K562 (cell line): Measurements from ENCODE around the gene RNF215. TPM values are rescaled to one million over a fixed set of nuclear protein-coding genes. Genes with fewer than 3 reads are reported as not detected.

Experiments
- ATAC-seq: fragments of 200-7000 bp; cut with Tn5 transposase; 3 replicates; pipeline ENCODE4 v1.9.1; 2020; ENCODE audit warnings: moderate library complexity
- BruUV-seq: library from RNA; stranded (reverse); fragments of 400-500 nt; replicated peaks from 2 replicates; lab custom pipeline; 2021; lab: Mats Ljungman, UMichigan
- CTCF ChIA-PET: fragments of 300-600 bp; formaldehyde crosslinking; extraction: SDS; loops from one replicate; lab custom pipeline; 2021; ENCODE audit warnings: low intra/inter-chr PET ratio; lab: Yijun Ruan, JAX
- POLR2A ChIA-PET: fragments of 300-600, 350-650 bp; sonication (Branson Sonifier 250); formaldehyde crosslinking; extraction: SDS; loops from one replicate; lab custom pipeline; 2021; ENCODE audit warnings: antibody characterized with exemption, inconsistent platforms; lab: Yijun Ruan, JAX
- DNase-seq, 4 experiments: peaks; one replicate each; pipeline versions ENCODE4 v3.0.0 to v3.0.0-alpha.2; 2011 to 2018; ENCODE audit warnings: low spot score in 3 of 4, mixed read lengths in 3 of 4; ENCODE audit errors: extremely low read depth in 1 of 4
- FAIRE-seq: peaks from 2 replicates; lab custom pipeline; 2011; peaks lifted over from hg19 to GRCh38; lab: Jason Lieb, UNC
- H2AFZ ChIP-seq: 2 replicates; pipeline ENCODE4 v1.6.0; 2011; ENCODE audit warnings: low read depth, low read length, control low read depth, inconsistent platforms
- H3K27ac ChIP-seq: fragments of 200-600 bp; 3 replicates; pipeline ENCODE4 v1.8.0; 2011; ENCODE audit warnings: low read depth, mild to moderate bottlenecking, control low read depth, inconsistent platforms, low read length, moderate library complexity, mixed read lengths; ENCODE audit errors: extremely low read depth
- H3K27me3 ChIP-seq, 2 experiments: fragments of 300-600 bp in 1 of 2; 2 replicates in 1 of 2; 3 replicates in 1 of 2; pipeline versions ENCODE4 v1.6.0 to v1.8.0; 2011; ENCODE audit warnings: inconsistent platforms in 2 of 2, low read length in 2 of 2, mild to moderate bottlenecking in 1 of 2, mixed read lengths in 1 of 2, moderate library complexity in 1 of 2; ENCODE audit not compliant: control insufficient read depth in 2 of 2, insufficient read depth in 2 of 2
- H3K36me3 ChIP-seq: fragments of 300-600 bp; 3 replicates; pipeline ENCODE4 v1.8.0; 2011; ENCODE audit warnings: mild to moderate bottlenecking, low read length, inconsistent platforms; ENCODE audit not compliant: control insufficient read depth, insufficient read depth
- H3K4me1 ChIP-seq, 2 experiments: fragments of 200-600 bp in 1 of 2; replicated peaks in 1 of 2; 2 replicates in 1 of 2; 3 replicates in 1 of 2; pipeline versions ENCODE4 v1.5.1 to v1.8.0; 2011; ENCODE audit warnings: inconsistent platforms in 2 of 2, low read length in 2 of 2, mild to moderate bottlenecking in 1 of 2, mixed read lengths in 1 of 2, moderate library complexity in 1 of 2; ENCODE audit not compliant: control insufficient read depth in 2 of 2, insufficient read depth in 2 of 2
- H3K4me2 ChIP-seq: 2 replicates; pipeline ENCODE4 v1.6.1; 2011; ENCODE audit warnings: low read length, control low read depth, inconsistent platforms, mixed read lengths; ENCODE audit not compliant: insufficient read depth
- H3K4me3 ChIP-seq: fragments of 200-600 bp; sonication (generic), shearing (Covaris generic); 2 replicates; pipeline ENCODE4 v1.5.1; 2016; ENCODE audit warnings: control low read depth, inconsistent platforms
- H3K79me2 ChIP-seq: fragments of 200-600 bp; 3 replicates; pipeline ENCODE4 v1.8.0; 2011; ENCODE audit warnings: low read length, inconsistent platforms; ENCODE audit not compliant: control insufficient read depth, insufficient read depth
- H3K9ac ChIP-seq, 2 experiments: 2 replicates each; pipeline versions ENCODE4 v1.6.0 to v1.6.1; 2011; ENCODE audit warnings: low read depth in 2 of 2, low read length in 2 of 2, control low read depth in 1 of 2, inconsistent platforms in 1 of 2, mild to moderate bottlenecking in 1 of 2, mixed read lengths in 1 of 2; ENCODE audit not compliant: insufficient read depth in 1 of 2
- H3K9me1 ChIP-seq: one replicate; pipeline ENCODE4 v1.6.0; 2011; ENCODE audit warnings: inconsistent platforms, mild to moderate bottlenecking, low read length, moderate library complexity; ENCODE audit not compliant: control insufficient read depth, insufficient read depth
- H3K9me3 ChIP-seq: replicated peaks from 2 replicates; pipeline ENCODE4 v1.5.1; 2011; ENCODE audit warnings: low read depth, low read length, inconsistent platforms; ENCODE audit not compliant: control insufficient read depth, insufficient read depth
- H4K20me1 ChIP-seq: replicated peaks from 2 replicates; pipeline ENCODE4 v1.6.1; 2011; ENCODE audit warnings: low read length, inconsistent platforms, mixed read lengths; ENCODE audit not compliant: control insufficient read depth, insufficient read depth
- DIDO1 ChIP-seq: fragments of 450-650 bp; IDR thresholded peaks from 2 replicates; pipeline ENCODE4 v1.6.1; 2016; ENCODE audit warnings: low read depth, missing biosample characterization, missing genetic modification characterization
- ERF ChIP-seq: fragments of 450-650 bp; formaldehyde crosslinking; IDR thresholded peaks from 2 replicates; pipeline ENCODE4 v1.4.0; 2020; ENCODE audit warnings: mild to moderate bottlenecking, mixed read lengths
- RBM14 ChIP-seq: fragments of 200-400 bp; formaldehyde crosslinking; IDR thresholded peaks from 2 replicates; pipeline ENCODE4 v1.6.1; 2018; ENCODE audit warnings: low read depth, mild to moderate bottlenecking, low read length, moderate library complexity, borderline replicate concordance; ENCODE audit not compliant: insufficient read depth
- SMARCC2 ChIP-seq: fragments of 450-650 bp; IDR thresholded peaks from 2 replicates; pipeline ENCODE4 v1.6.1; 2017; ENCODE audit warnings: antibody characterized with exemption, moderate library complexity, mild to moderate bottlenecking, low read depth
- TEAD4 ChIP-seq, 2 experiments: sonication (generic) in 1 of 2; formaldehyde crosslinking in 1 of 2; IDR thresholded peaks; 2 replicates each; pipeline versions ENCODE4 v1.6.1 to v1.8.0; 2012 to 2022; ENCODE audit warnings: borderline replicate concordance in 1 of 2, inconsistent platforms in 1 of 2, low read length in 1 of 2, mild to moderate bottlenecking in 1 of 2, missing genetic modification reagents in 1 of 2
- ZNF121 ChIP-seq: sonication (generic); formaldehyde crosslinking; conservative IDR thresholded peaks from 2 replicates; pipeline ENCODE4 v1.8.0; 2022; ENCODE audit warnings: missing genetic modification reagents
- ZNF239 ChIP-seq: fragments of 250-450 bp; sonication (Bioruptor Pico); IDR thresholded peaks from 2 replicates; pipeline ENCODE4 v1.4.0; 2020; ENCODE audit warnings: mild to moderate bottlenecking
- WGBS: fragments of 100-300 bp; shearing (Covaris generic); methylation state at CpG from one replicate; pipeline ENCODE4 v1.1.6; 2016; ENCODE audit warnings: low coverage, mixed read lengths; ENCODE audit not compliant: insufficient coverage; ENCODE audit errors: missing lambda C conversion rate; 5-methylcytosine and 5-hydroxymethylcytosine counted together
- in situ Hi-C: fragments of 300-500 bp; cut with MboI; formaldehyde crosslinking; loops from 4 replicates; pipeline ENCODE4 v1.15.0; 2018; ENCODE audit warnings: inconsistent platforms, mixed read lengths
- intact Hi-C: fragments of 100-400 bp; cut with micrococcal nuclease; formaldehyde crosslinking; loops from 2 replicates; pipeline ENCODE4 v1.14.2; 2022
- polyA plus RNA-seq, 8 experiments: library from polyadenylated mRNA; depleted of rRNA in 4 of 8; stranded (reverse) in 5 of 8; unstranded in 3 of 8; fragments of >200 nt; fragmentation: Nextera tagmentation in 2 of 8; fragmentation: Illumina TruSeq in 1 of 8; extraction: Ambion mirVana in 2 of 8; extraction: Trizol in 1 of 8; gene quantifications; 2 replicates each; pipeline versions ENCODE4 v1.2.1 to v1.2.3, GENCODE V29; 2011 to 2014; ENCODE audit warnings: inconsistent platforms in 1 of 8, missing spikeins in 1 of 8
- total RNA-seq, 7 experiments: library from RNA; depleted of rRNA in 6 of 7; stranded (reverse); fragments of >200 nt in 6 of 7; fragmentation: Illumina TruSeq in 2 of 7; extraction: Trizol in 2 of 7; gene quantifications; 2 replicates each; pipeline versions ENCODE4 v1.2.1 to v1.2.3, GENCODE V29; 2011 to 2021; ENCODE audit warnings: low replicate concordance in 1 of 7
- TF ChIP-seq, protein P1 (sequence below): fragments of 150-350 bp; conservative IDR thresholded peaks from 2 replicates; pipeline ENCODE4 v1.6.1; 2014; ENCODE audit warnings: low read length
- TF ChIP-seq, protein P2 (sequence below): fragments of 450-650 bp; IDR thresholded peaks from 2 replicates; pipeline ENCODE4 v1.6.1; 2017; ENCODE audit warnings: mild to moderate bottlenecking, moderate library complexity

Gene RNF215
- total and polyA plus RNA-seq, 9 of the 15 experiments (the other 6 are each of a cell fraction or from before 2014, with no cell fraction given) = 0.08 to 9.8 (median 2.7) TPM

GRCh38 chr22:30404307-30404706, 17.1 kb upstream of the RNF215 start:
- Histone ChIP-seq H3K9ac (no peak overlapping the region), H3K9me3 (no peaks in the 10 kb centered on the region), H2AFZ (no peak overlapping the region), H3K27ac (no peak overlapping the region), H3K79me2 (no peaks in the 10 kb centered on the region), H3K4me3 (no peak overlapping the region), H3K4me2 (no peak overlapping the region), H3K36me3 (peaks cover 3% of the 10 kb centered on the region; the same call in 2 of the 3 replicates), H3K9me1 (peaks cover 3% of the 10 kb centered on the region), H3K4me1 (peaks cover 17% of the 10 kb centered on the region in 2 experiments; a peak in 3 of 5 replicates), H3K27me3 (no peaks in the 10 kb centered on the region), H4K20me1 (peaks cover 8% of the 10 kb centered on the region)
- in situ Hi-C loops = no loop called here
- ATAC-seq (no peak), DNase-seq (no peak), FAIRE-seq (no peak)
- ChIA-PET POLR2A (interaction anchor here (0.7 kb wide), 2 partner anchors 18 to 746 kb away, joined by 3 to 4 read pairs; no protein-coding TSS in a partner anchor), CTCF (no interaction called here)
- WGBS = 93% methylated on average over 3 of the region's 6 CpGs
- intact Hi-C loops = no loop called here
- TF ChIP-seq ZNF239 (CRISPR knock-in tag) (no peak), ZNF121 (CRISPR knock-in tag) (no peak), SMARCC2 (no peak), ERF (CRISPR knock-in tag) (no peak), TEAD4 (IDR thresholded peaks at IDR 0.05; ENCODE audit: low read length) (no peak), TEAD4 (CRISPR knock-in tag; IDR thresholded peaks at IDR 0.05; ENCODE audit: borderline replicate concordance) (no peak), RBM14 (no peak), DIDO1 (tag) (no peak)
- TF ChIP-seq, protein P1, sequence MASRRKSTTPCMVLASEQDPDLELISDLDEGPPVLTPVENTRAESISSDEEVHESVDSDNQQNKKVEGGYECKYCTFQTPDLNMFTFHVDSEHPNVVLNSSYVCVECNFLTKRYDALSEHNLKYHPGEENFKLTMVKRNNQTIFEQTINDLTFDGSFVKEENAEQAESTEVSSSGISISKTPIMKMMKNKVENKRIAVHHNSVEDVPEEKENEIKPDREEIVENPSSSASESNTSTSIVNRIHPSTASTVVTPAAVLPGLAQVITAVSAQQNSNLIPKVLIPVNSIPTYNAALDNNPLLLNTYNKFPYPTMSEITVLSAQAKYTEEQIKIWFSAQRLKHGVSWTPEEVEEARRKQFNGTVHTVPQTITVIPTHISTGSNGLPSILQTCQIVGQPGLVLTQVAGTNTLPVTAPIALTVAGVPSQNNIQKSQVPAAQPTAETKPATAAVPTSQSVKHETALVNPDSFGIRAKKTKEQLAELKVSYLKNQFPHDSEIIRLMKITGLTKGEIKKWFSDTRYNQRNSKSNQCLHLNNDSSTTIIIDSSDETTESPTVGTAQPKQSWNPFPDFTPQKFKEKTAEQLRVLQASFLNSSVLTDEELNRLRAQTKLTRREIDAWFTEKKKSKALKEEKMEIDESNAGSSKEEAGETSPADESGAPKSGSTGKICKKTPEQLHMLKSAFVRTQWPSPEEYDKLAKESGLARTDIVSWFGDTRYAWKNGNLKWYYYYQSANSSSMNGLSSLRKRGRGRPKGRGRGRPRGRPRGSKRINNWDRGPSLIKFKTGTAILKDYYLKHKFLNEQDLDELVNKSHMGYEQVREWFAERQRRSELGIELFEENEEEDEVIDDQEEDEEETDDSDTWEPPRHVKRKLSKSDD = no peak
- TF ChIP-seq, protein P2, sequence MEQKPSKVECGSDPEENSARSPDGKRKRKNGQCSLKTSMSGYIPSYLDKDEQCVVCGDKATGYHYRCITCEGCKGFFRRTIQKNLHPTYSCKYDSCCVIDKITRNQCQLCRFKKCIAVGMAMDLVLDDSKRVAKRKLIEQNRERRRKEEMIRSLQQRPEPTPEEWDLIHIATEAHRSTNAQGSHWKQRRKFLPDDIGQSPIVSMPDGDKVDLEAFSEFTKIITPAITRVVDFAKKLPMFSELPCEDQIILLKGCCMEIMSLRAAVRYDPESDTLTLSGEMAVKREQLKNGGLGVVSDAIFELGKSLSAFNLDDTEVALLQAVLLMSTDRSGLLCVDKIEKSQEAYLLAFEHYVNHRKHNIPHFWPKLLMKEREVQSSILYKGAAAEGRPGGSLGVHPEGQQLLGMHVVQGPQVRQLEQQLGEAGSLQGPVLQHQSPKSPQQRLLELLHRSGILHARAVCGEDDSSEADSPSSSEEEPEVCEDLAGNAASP = no peak
- TF ChIP-seq, all 486 proteins: peak for 0
- no TSS peak for BruUV-seq
